Mesenteric fat pad (tissue), 1 donor: ENCODE results near the gene ABI2. TPM values are rescaled to one million over a fixed set of nuclear protein-coding genes. Genes with fewer than 3 reads are reported as not detected.
"Not testable (repeated sequence)": the region's sequence is repeated elsewhere in the genome, so short reads cannot be mapped to it uniquely, and the experiment has no call there.

Experiments used
- DNase-seq: peaks from one replicate; pipeline ENCODE4 v3.0.0-alpha.2; 2020; ENCODE audit warnings: low spot score
- long read RNA-seq: library from polyadenylated mRNA; unstranded; transcript quantifications from one replicate; pipeline ENCODE4 v2.0.0, GENCODE V29; 2020
- total RNA-seq: library from RNA; stranded (reverse); fragmentation: NEBNext Ultra II Directional; extraction: Animal tissue kit (Norgen Biotek cat#: 25700); gene quantifications from one replicate; pipeline ENCODE4 v1.2.1, GENCODE V29; 2021
- donor health status: DM: yes; HTN: yes; CAD: no.

ABI2 gene
- 32.1 TPM for total RNA-seq
- long read RNA-seq, full-length matches to known transcripts = 6 of 40 reads
- long read RNA-seq, partial matches to known transcripts = 0 of 40 reads
- long read RNA-seq, other reads (novel, unspliced or antisense) = 34 of 40 reads

DNA sequence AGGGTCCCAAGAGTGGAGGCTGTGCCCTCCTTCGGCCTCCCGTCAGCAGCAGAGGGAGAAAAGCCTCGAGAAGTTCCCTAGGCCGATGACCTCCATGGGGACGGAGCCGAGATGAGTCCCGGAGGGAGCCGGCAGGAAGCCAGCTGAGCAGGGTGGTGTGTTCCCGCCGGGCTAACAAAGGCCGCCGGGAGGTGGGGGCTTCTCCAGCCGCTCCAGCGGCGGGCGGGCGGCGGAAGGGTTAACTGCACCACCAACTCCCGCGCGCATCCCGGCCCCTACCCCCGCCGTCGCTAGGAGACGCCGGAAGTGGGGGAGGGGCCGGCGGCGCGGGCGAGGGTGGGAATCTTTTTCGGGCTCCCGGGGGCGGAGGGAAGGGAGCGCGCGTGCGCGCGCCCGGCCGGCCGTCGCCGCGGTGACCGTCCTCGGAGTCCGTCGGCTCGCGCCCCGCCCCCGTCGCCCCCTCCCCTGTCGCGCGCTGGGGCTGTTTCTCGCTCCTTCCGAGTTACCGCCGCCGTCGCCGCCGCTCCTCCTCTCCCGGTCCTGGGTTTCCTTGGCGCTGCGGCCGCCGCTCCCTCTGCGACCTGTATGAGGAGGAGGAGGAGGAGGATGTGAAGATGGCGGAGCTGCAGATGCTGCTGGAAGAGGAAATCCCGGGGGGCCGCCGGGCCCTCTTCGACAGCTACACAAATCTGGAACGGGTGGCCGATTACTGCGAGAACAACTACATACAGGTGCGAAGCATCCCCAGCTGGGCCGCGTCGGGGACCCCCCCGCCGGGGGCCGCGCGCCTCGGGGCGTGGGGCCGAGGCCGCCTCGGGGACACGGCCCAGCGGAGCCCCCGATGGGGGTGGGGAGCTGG, at the start of gene ABI2:
Gene ABI2 (plus strand): TSS at position 494 of the 859 bp plus-strand sequence. CDS start 121 bp downstream, at position 615.
- DNase-seq = peak; percentile 91

DNA sequence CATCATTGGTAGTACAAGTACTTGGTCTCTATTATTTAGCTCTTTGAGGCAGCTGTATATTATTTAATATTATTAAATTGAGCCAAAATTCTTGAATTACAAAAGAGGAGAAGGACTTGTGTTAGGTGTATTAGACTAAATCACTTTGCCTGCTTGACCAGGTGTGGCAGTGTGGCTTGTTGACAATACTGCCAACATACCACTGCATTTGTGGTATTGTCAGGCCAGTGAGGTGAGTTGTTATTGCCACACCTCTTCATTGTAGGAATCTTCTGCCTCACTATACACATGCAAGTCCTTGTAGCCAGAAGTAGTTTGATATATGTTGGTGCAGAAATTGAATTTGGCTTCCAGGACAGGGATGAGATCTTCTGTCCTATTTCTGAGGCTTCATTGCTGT, 48.9 kb upstream of the ABI2 start:
- DNase-seq = no peak

DNA sequence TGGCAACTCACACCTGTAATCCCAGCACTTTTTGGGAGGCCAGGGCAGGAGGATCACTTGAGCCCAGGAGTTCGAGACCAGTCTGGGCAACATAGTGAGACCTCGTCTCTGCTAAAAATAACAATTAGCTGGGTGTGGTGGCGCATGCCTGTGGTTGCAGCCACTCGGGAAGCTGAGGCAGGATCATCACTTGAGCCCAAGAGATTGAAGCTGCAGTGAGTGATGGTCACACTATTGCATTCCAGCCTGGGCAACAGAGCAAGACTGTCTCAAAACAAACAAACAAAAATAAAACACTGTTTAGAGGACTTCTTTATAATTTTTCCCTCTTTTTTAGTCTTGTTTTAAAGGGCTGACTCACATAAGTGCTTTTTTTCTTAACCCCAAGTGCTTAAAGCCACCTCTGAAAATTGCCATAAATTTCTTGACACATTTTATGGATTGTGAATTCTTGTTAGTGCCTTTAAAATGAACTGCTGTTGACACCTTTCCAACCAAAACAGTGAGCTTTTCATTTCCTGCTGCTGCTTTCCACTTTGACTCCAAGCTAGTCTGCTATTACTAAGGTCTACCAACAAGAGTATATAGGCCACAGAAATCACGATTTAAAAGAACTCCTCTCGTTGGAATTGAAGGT, 47.6 kb upstream of the ABI2 start:
- DNase-seq = no peak

DNA sequence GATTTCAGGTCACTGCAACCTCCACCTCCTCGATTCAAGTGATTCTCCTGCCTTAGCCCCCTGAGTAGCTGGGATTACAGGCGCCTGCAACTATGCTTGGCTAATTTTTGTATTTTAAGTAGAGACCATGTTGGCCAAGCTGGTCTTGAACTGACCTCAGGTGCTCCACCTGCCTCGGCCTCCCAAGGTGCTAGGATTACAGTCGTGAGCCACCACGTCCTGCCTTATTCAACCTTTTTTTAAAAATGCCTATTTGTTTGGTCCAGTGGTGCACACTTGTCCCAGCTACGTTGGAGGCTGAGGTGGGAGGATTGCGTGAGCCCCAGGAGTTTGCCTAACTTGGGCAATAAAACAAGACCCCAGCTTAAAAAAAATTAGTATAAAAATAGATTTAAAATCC, 46.1 kb upstream of the ABI2 start:
- DNase-seq = peak; percentile 77

DNA sequence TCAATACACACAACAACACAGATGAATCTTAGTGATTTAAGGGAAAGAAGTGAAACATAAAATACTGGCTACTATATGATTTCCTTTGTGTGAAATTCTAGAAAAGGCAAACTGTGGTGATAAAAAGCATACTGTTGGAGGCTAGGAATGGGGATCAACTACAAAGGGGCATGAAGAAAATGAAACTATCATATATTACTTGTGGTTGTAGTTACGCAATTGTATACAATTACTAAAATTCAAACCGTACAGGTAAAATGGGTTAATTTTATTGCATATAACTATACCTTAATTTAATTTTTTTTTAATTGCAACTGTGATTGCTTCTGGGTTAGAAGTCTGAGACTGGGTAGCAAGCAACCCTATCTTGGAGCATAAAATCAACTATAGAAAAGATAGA, 41.7 kb upstream of the ABI2 start:
- DNase-seq = no peak

DNA sequence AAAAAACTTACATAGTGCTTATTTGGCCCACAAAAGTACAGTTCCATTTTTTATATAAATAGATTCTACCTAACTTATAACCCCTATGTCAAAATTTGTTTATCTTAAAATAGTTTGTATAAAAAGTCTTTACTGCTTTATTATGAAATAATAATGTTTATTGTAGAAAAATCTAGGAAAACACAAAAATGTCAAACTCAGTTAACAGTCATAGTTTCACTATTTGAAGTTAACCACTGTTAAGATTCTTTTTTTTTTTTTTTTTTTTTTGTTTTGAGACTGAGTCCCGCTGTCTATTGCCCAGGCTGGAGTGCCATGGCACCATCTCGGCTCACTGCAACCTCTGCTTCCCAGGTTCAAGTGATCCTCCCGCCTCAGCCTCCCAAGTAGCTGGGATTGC, 26.5 kb upstream of the ABI2 start:
- no peak for DNase-seq

DNA sequence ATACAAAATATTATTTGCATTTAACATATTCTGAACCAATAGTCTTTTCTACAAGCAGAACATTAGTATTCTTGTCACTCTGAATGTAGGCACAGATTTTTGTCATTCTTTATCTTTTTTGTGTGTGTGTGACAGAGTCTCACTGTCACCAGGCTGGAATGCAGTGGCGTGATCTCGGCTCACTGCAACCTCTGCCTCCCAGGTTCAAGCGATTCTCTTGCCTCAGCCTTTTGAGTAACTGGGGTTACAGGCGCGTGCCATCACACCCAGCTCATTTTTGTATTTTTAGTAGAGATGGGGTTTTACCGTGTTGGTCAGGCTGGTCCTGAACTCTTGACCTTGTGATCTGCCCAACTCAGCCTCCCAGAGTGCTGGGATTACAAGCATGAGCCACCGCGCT, 25.6 kb upstream of the ABI2 start:
- peak; percentile 18 for DNase-seq

DNA sequence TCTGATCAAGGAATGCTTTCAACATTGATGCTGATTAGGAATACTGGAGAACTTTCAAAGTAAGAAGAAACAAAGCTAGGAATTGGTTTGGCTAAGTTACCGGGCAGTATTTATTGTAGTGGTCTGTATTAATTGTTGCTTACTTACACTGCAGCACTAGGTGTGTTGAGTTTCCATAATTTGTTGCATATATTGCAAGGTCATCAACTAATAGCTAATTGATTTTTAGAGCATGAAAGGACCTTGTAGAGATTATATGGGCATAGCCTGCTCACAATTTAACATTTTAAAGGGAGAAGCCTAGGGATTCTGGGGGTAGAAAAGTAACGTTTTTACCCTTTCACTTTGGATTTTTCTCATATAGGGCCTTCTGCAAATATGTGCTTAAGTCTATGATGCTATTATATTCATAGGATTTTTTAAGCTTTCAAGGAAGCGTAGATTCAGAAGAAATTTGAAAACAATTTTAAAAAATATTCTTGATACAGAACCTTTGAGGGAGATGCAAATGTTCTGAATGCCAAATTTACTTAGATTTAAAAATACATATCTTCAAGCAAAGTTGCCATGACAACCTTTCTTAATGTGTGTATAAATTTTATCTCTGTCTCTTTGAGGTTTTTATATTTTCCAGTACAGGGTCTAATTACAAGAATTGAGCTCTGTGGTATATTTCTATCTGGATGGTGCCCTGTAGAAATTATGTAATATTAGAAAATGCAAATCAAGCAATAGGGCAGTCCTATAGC, 17.3 kb upstream of the ABI2 start:
- no peak for DNase-seq

DNA sequence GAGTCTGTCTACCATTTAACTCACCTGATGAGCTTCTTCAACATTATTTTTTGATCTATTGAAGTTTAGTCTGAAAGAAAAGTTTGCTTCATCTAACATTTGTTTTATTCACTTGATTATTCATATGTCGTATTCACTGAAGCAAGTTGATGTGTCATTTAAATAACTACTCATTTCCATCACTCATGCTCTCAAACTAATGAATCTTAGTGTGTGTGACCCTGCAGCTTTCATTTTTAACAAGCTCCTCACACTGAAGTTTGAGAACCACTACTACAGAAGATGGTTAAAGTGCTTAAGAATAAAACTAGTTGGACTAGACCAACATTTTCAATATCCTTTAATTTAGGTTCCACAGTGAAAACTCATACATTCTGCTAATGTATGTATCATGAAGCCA, 1.8 kb upstream of the ABI2 start:
- DNase-seq = no peak

DNA sequence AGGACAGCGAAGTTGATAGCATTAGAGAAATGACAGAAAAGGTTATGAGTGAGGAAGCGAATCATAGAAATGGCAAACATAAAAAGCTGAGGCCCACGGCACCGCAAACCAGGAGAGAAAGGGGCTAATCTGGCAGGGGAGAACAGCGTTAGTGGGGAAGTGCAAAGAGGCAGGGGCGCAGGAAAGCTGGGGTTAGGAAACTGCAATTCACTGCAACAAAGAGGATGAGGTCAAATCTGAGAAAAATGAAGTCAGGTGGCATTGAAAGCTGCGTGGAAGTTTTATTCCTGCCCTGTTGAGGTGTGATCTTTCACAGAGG, 653 bp upstream of the ABI2 start:
- DNase-seq = no peak

DNA sequence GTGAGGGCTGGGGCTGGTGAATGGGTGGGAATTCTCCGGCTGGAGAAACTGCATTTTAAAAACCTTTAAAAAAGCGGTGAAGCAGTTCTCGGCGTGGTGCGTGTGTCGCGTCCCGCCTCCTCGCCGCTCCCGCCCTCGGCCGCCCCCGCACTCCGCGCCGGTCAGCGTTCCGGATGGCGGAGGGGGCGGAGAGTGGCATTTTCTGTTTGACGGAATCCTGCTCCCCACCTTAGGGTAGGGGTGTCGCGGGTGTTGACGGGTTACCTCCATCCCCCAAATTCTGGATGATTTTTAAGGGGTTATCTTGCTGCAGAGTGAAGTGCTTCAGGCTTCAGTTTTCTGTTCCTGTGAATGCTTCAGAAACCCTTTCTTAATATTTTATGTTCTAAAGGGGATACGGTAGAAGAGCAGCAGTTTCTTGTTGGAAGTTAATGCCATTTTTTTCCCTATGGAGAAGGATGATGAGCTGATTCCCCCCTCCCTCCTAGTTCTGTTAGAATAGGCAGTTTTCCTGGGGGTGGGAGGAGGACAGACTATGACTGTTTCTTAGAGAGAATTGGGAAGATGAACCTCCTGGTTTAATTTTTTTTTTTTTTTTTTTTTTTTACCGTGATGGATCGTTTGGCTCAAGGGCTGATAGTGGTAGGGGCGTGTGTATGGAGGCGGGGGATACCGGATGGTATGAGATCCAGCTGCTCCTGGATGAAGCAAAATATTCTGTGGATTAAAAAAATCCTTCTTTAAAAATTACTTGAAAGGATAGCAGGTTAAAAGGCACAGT, 756 bp downstream of the ABI2 start:
- no peak for DNase-seq

DNA sequence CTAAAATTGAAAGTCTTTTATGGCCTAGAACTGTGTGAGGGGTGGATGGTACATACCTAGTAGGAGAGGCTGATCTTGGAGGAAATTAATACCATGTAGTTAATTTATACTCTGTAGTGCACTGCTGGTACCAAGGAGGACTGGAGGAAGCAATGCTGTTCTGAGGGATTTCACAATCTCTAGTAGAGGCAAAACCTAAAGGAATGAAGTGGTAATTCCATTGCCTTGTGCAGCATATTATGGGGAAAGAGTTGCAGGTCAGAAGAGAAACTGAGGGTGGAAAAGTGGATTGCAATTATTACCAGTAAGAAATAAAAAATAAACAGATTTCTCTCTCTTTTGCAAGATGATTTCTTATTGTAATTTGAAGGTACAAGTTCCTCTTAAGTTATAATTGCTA, 2.2 kb downstream of the ABI2 start:
- DNase-seq = no peak

DNA sequence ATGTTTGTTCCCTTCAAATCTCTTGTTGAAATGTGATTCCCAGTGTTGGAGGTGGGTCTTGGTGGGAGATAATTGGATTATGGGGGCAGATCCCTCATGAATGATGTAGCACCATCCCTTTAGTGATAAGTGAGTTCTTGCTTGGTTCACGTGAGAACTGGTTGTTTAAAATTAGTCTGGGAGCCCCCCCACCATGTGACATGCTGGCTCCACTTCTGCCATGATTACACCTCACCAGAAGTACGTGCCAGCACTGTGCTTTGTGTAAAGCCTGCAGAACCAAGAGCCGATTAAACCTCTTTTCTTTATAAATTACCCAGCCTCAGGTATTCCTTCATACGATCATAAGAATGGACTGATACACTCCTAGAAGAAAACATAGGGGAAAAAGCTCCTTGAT, 10.1 kb downstream of the ABI2 start:
- no peak for DNase-seq

DNA sequence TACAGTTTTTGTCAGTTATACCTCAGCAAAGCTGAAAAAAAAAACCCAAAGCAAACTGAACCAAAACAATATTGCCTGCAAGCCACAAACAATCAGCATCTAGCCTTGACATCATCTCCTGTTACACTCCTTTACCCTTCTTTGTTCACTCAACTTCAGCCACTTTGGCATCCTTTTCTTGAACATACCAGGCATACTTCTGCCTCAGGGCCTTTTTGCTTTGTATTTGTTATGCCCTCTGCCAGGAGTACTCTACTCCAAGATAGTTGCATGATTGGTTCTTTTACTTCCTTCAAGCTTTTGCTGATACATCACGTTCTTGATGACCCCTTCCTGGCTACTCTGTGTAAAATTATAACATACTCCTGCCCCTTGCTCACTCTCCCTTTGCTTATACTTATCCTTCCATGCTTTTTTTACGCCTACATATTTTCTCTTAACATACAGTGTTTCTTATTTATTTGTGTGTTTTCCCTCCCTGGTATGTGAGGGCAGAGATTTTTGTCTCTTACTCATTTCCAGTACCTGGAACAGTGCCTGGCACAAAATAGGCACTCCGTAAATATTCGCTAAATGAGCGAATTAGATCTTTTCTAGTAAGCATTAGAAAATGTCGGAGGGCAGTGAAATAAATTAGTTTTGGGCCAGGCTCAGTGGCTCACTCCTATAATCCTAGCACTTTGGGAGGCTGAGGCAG, 12.7 kb downstream of the ABI2 start:
- no peak for DNase-seq

DNA sequence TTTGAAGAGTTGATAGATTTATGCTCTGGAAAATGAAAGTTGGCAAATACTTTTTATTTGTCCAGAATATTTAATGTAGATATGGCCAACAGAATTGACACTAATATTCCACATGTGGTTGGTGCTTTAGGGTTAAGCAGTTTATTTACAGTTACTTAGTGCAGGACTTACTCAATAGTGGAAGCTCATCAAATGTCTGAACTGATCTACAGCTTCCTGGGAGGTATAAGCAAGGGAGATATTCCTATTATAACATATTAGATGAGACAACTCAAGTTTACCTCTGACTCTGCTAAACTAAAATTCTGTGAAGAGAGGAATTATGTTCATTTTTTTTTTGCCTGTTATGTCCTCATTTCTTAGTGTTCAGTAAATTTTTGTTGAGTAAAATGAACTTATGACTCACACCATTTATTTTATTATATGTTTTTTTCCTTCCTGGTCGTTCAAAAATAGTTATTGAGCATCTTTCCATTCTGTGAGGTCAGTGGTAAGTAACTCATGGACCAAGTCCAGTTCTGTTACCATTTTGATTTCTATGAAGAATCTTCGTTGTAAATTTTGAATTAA, 13.6 kb downstream of the ABI2 start:
- no peak for DNase-seq

DNA sequence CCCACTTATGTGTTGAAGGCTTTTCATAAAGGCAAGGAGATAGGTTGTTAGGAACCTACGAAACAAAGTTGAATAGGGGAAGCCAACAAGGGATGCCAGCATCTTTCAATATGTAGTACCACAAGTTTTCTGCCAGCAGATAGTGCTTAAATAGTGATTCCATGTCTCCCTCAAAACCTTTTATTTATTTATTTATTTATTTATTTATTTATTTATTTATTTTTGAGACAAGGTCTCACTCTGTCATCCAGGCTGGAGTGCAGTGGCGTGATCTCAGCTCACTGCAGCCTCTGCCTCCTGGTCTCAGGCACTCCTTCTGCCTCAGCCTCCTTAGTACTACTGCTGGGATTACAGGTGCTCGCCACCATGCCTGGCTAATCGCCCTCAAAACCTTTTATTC, 14.2 kb downstream of the ABI2 start:
- DNase-seq = not testable (repeated sequence)

DNA sequence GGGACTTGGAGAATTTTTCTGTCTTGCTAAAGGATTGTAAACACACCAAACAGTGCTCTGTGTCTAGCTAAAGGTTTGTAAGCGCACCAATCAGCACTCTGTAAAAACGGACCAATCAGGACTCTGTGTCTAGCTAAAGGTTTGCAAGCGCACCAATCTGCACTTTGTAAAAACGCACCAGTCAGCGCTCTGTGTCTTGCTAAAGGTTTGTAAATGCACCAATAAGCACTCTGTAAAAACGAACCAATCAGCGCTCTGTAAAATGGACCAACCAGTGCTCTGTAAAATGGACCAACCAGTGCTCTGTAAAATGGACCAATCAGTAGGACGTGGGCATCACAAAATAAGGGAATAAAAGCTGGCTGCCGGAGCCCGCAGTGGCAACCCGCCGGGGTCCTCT, 16.5 kb downstream of the ABI2 start:
- no peak for DNase-seq

DNA sequence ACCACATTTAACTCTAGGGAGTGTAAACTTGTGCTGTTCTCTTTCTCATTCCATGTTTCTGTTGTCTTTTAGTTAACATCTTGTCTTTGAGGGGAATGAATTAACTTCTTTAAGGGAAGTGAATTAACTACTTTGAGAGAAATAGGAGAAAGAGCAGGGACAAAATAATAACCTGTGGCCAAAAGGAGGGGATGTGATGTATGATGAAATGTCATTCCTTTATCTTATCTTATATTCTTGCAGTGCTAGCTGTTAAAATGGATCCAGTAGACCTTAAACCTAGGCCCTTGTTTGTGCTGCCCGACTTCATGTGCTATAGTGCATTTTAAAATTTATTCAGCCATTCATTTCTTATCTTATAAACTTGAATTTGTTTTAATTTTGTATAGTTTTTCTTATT, 18.4 kb downstream of the ABI2 start:
- no peak for DNase-seq

DNA sequence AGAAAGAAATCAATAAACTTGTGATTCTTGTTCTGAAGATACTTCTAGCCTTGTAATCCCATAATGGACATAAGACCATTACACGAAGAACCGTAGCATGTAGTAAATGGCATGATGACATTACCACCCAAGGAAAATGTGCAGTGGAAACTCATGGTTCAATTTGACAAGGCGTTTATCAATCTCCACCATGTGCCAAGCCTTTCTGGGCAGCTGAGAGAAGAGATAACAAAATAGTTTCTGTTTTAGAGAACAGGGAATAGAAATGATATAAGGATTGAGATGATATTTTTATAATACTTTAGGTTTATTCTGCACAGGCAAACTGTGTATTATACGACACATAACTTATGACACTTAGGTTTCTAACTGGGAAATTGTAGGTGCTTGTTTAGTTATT, 19.2 kb downstream of the ABI2 start:
- no peak for DNase-seq

DNA sequence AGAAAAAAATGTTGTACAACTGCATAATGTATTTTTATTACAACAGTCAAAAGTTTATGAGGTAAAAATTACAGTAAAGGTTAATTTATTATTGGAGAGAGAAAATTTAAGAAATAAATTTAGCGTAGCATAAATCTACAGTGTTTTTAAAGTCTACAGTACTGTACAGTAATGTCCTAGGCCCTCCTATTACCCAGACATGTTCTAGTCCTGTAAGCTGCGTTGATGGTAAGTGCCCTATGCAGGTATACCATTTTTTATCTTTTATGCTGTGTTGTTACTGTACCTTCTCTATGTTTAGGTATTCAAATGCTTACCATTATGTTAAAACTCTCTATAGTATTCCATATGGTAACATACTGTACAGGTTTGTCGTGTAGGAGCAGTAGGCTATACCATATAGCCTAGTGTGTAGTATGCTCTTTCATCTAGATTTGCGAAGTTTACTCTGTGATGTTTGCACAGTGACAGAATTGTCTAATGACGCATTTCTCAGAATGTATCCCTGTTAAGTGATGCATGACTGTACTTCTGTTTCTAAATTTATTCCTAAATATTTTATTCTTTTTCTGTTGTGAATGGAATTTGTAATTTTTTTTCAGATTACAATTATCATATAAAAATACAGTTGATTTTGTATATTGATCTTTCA, 24.5 kb downstream of the ABI2 start:
- no peak for DNase-seq
